ENCODE data around the gene PTCHD1.

DNA sequence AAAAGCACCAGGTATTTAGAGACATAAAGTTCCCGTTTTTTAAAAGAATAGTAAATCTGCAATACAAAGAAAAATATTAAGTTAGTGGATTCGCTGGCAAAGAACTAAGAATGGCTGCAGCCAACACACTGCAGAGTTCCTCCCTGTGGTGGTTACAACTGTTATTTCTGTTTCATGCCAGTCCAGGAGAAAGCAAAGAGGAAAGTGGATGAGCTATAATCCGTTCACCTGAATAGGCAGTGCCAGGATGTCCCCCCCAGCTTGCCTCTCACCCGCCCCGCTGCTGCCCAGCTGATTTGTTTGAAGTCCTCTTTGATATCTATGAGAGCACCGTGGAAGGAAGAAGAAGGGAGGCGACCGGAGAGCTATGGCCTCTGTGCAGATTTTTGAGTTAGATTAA, 63.9 kb downstream of the PTCHD1 start:
- TF ChIP-seq, protein P1, sequence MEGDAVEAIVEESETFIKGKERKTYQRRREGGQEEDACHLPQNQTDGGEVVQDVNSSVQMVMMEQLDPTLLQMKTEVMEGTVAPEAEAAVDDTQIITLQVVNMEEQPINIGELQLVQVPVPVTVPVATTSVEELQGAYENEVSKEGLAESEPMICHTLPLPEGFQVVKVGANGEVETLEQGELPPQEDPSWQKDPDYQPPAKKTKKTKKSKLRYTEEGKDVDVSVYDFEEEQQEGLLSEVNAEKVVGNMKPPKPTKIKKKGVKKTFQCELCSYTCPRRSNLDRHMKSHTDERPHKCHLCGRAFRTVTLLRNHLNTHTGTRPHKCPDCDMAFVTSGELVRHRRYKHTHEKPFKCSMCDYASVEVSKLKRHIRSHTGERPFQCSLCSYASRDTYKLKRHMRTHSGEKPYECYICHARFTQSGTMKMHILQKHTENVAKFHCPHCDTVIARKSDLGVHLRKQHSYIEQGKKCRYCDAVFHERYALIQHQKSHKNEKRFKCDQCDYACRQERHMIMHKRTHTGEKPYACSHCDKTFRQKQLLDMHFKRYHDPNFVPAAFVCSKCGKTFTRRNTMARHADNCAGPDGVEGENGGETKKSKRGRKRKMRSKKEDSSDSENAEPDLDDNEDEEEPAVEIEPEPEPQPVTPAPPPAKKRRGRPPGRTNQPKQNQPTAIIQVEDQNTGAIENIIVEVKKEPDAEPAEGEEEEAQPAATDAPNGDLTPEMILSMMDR (IDR thresholded peaks at IDR 0.05; ENCODE audit: insufficient read depth, low read depth, low read length), result no peak
- no peak for TF ChIP-seq EZH2 (IDR thresholded peaks at IDR 0.05; ENCODE audit: insufficient read depth, low read length)

All from astrocyte (in vitro differentiated cells and primary cell).